B cell (primary cell): ENCODE results near the gene EPHB1. TPM values are rescaled to one million over a fixed set of nuclear protein-coding genes. Genes with fewer than 3 reads are reported as not detected.

ENCODE experiments used
- ATAC-seq: fragments of 200-7000 bp; cut with Tn5 transposase; one replicate; pipeline ENCODE4 v1.10.0; 2021; ENCODE audit warnings: low read depth, mild to moderate bottlenecking, moderate number of reproducible peaks, moderate library complexity
- CTCF ChIA-PET: fragments of 350-600 bp; sonication (Branson Sonifier 250); formaldehyde crosslinking; loops from one replicate; lab custom pipeline; 2021; ENCODE audit warnings: antibody characterized with exemption, inconsistent platforms; lab: Charles Lee
- POLR2A ChIA-PET: fragments of 350-600 bp; sonication (Branson Sonifier 250); formaldehyde crosslinking; loops from one replicate; lab custom pipeline; 2021; ENCODE audit warnings: antibody characterized with exemption; lab: Charles Lee
- DNase-seq: peaks from one replicate; pipeline ENCODE4 v3.0.0; 2013
- H2AFZ ChIP-seq: 2 replicates; pipeline ENCODE4 v1.6.1; 2012; ENCODE audit warnings: mild to moderate bottlenecking, low read depth, low read length; ENCODE audit not compliant: insufficient read depth, poor library complexity, severe bottlenecking
- H3K27ac ChIP-seq, 2 donors: 1 replicate in 1 of 2; 2 replicates in 1 of 2; pipeline ENCODE4 v1.5.1; 2012 to 2013; ENCODE audit warnings: low read length in 2 of 2, mild to moderate bottlenecking in 2 of 2, moderate library complexity in 1 of 2
- H3K27me3 ChIP-seq, 4 experiments: fragments of 200-600 bp in 1 of 4; sonication (generic) in 1 of 4; replicated peaks in 1 of 4; 1 replicate in 2 of 4; 2 replicates in 2 of 4; pipeline versions ENCODE4 v1.6.1 to v1.7.0; 2013 to 2016; ENCODE audit warnings: low read length in 3 of 4, mild to moderate bottlenecking in 2 of 4, mixed read lengths in 1 of 4, moderate library complexity in 1 of 4; ENCODE audit not compliant: insufficient read depth in 4 of 4, control insufficient read depth in 3 of 4; ENCODE audit errors: control extremely low read depth in 1 of 4
- H3K36me3 ChIP-seq, 2 experiments: replicated peaks in 1 of 2; 1 replicate in 1 of 2; 2 replicates in 1 of 2; pipeline versions ENCODE4 v1.6.1 to v1.7.1; 2013; ENCODE audit warnings: low read length in 1 of 2; ENCODE audit not compliant: insufficient read depth in 2 of 2, control insufficient read depth in 1 of 2; ENCODE audit errors: control extremely low read depth in 1 of 2, extremely low read depth in 1 of 2
- H3K4me1 ChIP-seq, 2 donors: fragments of 200-600 bp in 1 of 2; sonication (generic) in 1 of 2; 1 replicate in 1 of 2; 2 replicates in 1 of 2; pipeline versions ENCODE4 v1.5.1 to v1.6.1; 2013 to 2017; ENCODE audit warnings: low read length in 2 of 2; ENCODE audit not compliant: control insufficient read depth in 2 of 2, insufficient read depth in 2 of 2
- H3K4me2 ChIP-seq: replicated peaks from 2 replicates; pipeline ENCODE3; 2012; ENCODE audit warnings: mild to moderate bottlenecking, low read depth, low read length; ENCODE audit not compliant: poor library complexity, severe bottlenecking
- H3K4me3 ChIP-seq, 5 experiments: fragments of 200-600 bp in 1 of 5; sonication (generic) in 1 of 5; 1 replicate in 3 of 5; 2 replicates in 2 of 5; pipeline versions ENCODE4 v1.5.1 to v1.7.0; 2011 to 2016; ENCODE audit warnings: low read length in 4 of 5, mild to moderate bottlenecking in 4 of 5, low read depth in 2 of 5, control low read depth in 1 of 5, moderate library complexity in 1 of 5; ENCODE audit not compliant: insufficient read depth in 1 of 5; ENCODE audit errors: control extremely low read depth in 1 of 5, extremely low read depth in 1 of 5
- H3K79me2 ChIP-seq: fragments of 200-600 bp; sonication (generic); one replicate; pipeline ENCODE4 v1.6.0; 2016; ENCODE audit warnings: low read length; ENCODE audit not compliant: control insufficient read depth, insufficient read depth
- H3K9ac ChIP-seq: fragments of 200-600 bp; sonication (generic); 2 replicates; pipeline ENCODE4 v1.6.1; 2017; ENCODE audit warnings: mild to moderate bottlenecking, low read length, moderate library complexity
- H3K9me3 ChIP-seq, 3 donors: one replicate each; pipeline versions ENCODE4 v1.6.1 to v1.7.1; 2013; ENCODE audit warnings: low read length in 2 of 3; ENCODE audit not compliant: control insufficient read depth in 2 of 3, insufficient read depth in 1 of 3; ENCODE audit errors: control extremely low read depth in 1 of 3
- H4K20me1 ChIP-seq: 2 replicates; pipeline ENCODE4 v1.6.0; 2012; ENCODE audit warnings: mild to moderate bottlenecking, low read length; ENCODE audit not compliant: insufficient read depth, control insufficient read depth, poor library complexity, severe bottlenecking
- H3K27ac Mint-ChIP-seq: one replicate; pipeline ENCODE4 v1.8.0; 2021; ENCODE audit warnings: mixed read lengths
- H3K27me3 Mint-ChIP-seq: one replicate; pipeline ENCODE4 v1.8.0; 2021; ENCODE audit warnings: mixed read lengths
- H3K4me1 Mint-ChIP-seq: one replicate; pipeline ENCODE4 v1.8.0; 2021; ENCODE audit warnings: mixed read lengths
- H3K4me3 Mint-ChIP-seq: one replicate; pipeline ENCODE4 v1.8.0; 2021; ENCODE audit warnings: mixed read lengths
- H3K9me3 Mint-ChIP-seq: one replicate; pipeline ENCODE4 v1.8.0; 2022; ENCODE audit warnings: mixed read lengths; ENCODE audit not compliant: insufficient read depth
- EZH2 ChIP-seq: IDR thresholded peaks from 2 replicates; pipeline ENCODE4 v1.6.1; 2012; ENCODE audit warnings: borderline replicate concordance, low read depth, mild to moderate bottlenecking, moderate library complexity, low read length; ENCODE audit not compliant: insufficient read depth, poor library complexity, severe bottlenecking
- WGBS: methylation state at CpG from one replicate; pipeline ENCODE4 v1.1.5; 2013; ENCODE audit warnings: missing lambda C conversion rate; ENCODE audit not compliant: insufficient coverage; 5-methylcytosine and 5-hydroxymethylcytosine counted together
- intact Hi-C: fragments of 100-400 bp; cut with micrococcal nuclease; formaldehyde crosslinking; loops from one replicate; pipeline ENCODE4 v1.10.0; 2022
- polyA plus RNA-seq: library from polyadenylated mRNA; depleted of rRNA; stranded (reverse); fragments of >200 nt; gene quantifications from 2 replicates; pipeline ENCODE4 v1.2.3, GENCODE V29; 2012
- total RNA-seq, 2 donors: library from RNA; stranded (reverse); fragments of 120-200 nt in 1 of 2; gene quantifications; 1 replicate in 1 of 2; 2 replicates in 1 of 2; pipeline versions ENCODE4 v1.2.3 to v1.2.4, GENCODE V29; 2013 to 2022
- TF ChIP-seq, protein P1 (sequence below): fragments of 200-600 bp; IDR thresholded peaks from one replicate; pipeline ENCODE4 v1.8.0; 2022; ENCODE audit warnings: antibody characterized with exemption, mild to moderate bottlenecking

EPHB1 gene
- total and polyA plus RNA-seq, 2 donors (not counting 1 experiment from before 2014, with no cell fraction given), result 0.01 TPM; not detected in 1

DNA sequence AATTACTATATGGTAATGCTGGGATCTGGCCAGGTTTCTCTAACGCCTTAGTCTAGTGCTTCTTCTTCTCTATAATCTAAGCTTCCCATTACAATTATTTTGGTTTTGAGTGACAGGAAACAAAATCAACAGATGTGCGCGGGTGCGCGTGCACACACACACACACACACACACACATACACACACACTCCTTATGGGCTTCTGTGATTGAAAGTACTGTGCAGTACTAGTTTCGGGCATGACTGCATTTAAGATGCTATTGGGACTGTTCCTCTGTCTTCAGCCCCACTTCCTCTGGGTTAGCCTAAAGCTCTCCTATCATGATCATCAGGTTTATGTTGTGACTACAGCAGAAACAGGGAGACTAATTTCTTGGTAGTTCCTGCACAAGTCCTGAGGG lies 32.2 kb downstream of the EPHB1 start:
- no peaks in the 10 kb centered on the region for H3K9me3 Mint-ChIP-seq

DNA sequence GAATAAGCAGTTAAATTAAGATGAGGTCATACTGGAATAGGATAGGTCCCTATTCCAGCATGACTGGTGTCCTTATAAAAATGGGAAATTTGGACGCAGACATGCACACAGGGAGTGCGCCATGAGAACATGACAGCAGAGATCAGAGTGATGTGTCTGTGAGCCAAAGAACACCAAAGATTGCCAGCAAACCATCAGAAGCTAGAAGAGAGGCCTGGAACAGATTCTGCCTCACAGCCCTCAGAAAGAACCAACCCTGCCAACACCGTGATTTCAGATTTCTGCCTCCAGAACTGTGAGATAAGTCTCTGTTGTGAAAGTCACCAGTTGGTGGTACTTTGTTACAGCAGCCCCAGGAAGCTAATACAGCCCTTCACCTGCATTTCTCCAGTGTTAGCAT lies 34.7 kb downstream of the EPHB1 start:
- Histone ChIP-seq H2AFZ (no peak overlapping the region), H3K9ac (no peak overlapping the region), H4K20me1 (no peaks in the 10 kb centered on the region), H3K4me2 (no peak overlapping the region), H3K36me3 (no peaks in the 10 kb centered on the region), H3K9me3 (no peaks in the 10 kb centered on the region), H3K4me3 (no peak overlapping the region), H3K27me3 (peaks cover 0 to 3% (median 1%) of the 10 kb centered on the region in 4 experiments), H3K27ac (no peak overlapping the region), H3K79me2 (no peaks in the 10 kb centered on the region), H3K4me1 (no peaks in the 10 kb centered on the region)
- WGBS, result 100% methylated on average over 2 of the region's 3 CpGs
- peaks cover 2% of the 10 kb centered on the region for H3K4me1 Mint-ChIP-seq
- ChIA-PET CTCF (no interaction called here), POLR2A (no interaction called here)
- intact Hi-C loops, result no loop called here
- H3K9me3 Mint-ChIP-seq, result no peaks in the 10 kb centered on the region
- DNase-seq (no peak), ATAC-seq (no peak)
- no peak overlapping the region for H3K4me3 Mint-ChIP-seq
- no peak for TF ChIP-seq EZH2
- TF ChIP-seq, protein P1, sequence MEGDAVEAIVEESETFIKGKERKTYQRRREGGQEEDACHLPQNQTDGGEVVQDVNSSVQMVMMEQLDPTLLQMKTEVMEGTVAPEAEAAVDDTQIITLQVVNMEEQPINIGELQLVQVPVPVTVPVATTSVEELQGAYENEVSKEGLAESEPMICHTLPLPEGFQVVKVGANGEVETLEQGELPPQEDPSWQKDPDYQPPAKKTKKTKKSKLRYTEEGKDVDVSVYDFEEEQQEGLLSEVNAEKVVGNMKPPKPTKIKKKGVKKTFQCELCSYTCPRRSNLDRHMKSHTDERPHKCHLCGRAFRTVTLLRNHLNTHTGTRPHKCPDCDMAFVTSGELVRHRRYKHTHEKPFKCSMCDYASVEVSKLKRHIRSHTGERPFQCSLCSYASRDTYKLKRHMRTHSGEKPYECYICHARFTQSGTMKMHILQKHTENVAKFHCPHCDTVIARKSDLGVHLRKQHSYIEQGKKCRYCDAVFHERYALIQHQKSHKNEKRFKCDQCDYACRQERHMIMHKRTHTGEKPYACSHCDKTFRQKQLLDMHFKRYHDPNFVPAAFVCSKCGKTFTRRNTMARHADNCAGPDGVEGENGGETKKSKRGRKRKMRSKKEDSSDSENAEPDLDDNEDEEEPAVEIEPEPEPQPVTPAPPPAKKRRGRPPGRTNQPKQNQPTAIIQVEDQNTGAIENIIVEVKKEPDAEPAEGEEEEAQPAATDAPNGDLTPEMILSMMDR, result no peak
- H3K27me3 Mint-ChIP-seq, result peaks cover 15% of the 10 kb centered on the region
- no peak overlapping the region for H3K27ac Mint-ChIP-seq

More for the DNA sequence above, 32.2 kb downstream of the EPHB1 start:
- no peaks in the 10 kb centered on the region for H3K79me2 ChIP-seq
- H3K4me3 ChIP-seq, result no peak overlapping the region
- Mint-ChIP-seq H3K27me3 (peaks cover 10% of the 10 kb centered on the region), H3K4me3 (no peak overlapping the region), H3K27ac (no peak overlapping the region), H3K4me1 (peaks cover 2% of the 10 kb centered on the region)
- POLR2A ChIA-PET, result no interaction called here
- peaks cover 0 to 3% (median 0%) of the 10 kb centered on the region in 4 experiments for H3K27me3 ChIP-seq
- no peak overlapping the region for H3K9ac ChIP-seq
- TF ChIP-seq, protein P1, result no peak
- TF ChIP-seq EZH2, result no peak
- 100% methylated on average over 1 of the region's 6 CpGs for WGBS
- H3K27ac ChIP-seq, result no peak overlapping the region
- H2AFZ ChIP-seq, result no peak overlapping the region
- ATAC-seq, result no peak
- intact Hi-C loops, result no loop called here
- no peaks in the 10 kb centered on the region for H3K36me3 ChIP-seq
- no peak for DNase-seq
- no peaks in the 10 kb centered on the region for H3K4me1 ChIP-seq
- CTCF ChIA-PET, result no interaction called here
- no peaks in the 10 kb centered on the region for H3K9me3 ChIP-seq
- no peaks in the 10 kb centered on the region for H4K20me1 ChIP-seq
- no peak overlapping the region for H3K4me2 ChIP-seq
